Activated T-helper 17 cell treated with anti-CD3 and anti-CD28 coated beads, Interleukin-2, amount 50 U/mL, for 72 hours (primary cell): Measurements from ENCODE around the gene GSS. TPM values are rescaled to one million over a fixed set of nuclear protein-coding genes. Genes with fewer than 3 reads are reported as not detected.

Source experiments
- total RNA-seq, 2 donors: library from RNA; stranded (reverse); gene quantifications; one replicate each; pipeline ENCODE4 v1.2.3, GENCODE V29; 2022

GSS gene
- total RNA-seq, 2 donors from 2014 or later = 54.7 to 57.4 TPM

Other genes with a start within 250 kb of the GSS start
- gene NCOA6, start 130.2 kb downstream of the GSS start, total RNA-seq = 10 to 100 TPM; 20.8 to 25.3 TPM
- 10 to 100 TPM in 1 of 2 donors, 1 to 10 TPM in 1; 7.3 to 21.1 TPM for gene GGT7, start 83.0 kb downstream of the GSS start, total RNA-seq
- 10 to 100 TPM; 31.7 to 42.0 TPM for gene ACSS2, start 79.2 kb downstream of the GSS start, total RNA-seq
- under 1 TPM; 0.24 to 0.29 TPM for gene MYH7B, start 62 bp upstream of the GSS start, total RNA-seq
- gene TRPC4AP, start 137.0 kb upstream of the GSS start, total RNA-seq = 10 to 100 TPM; 34.1 to 54.3 TPM
- 10 to 100 TPM; 19.2 to 22.9 TPM for gene EDEM2, start 191.5 kb upstream of the GSS start, total RNA-seq
- gene PROCR, start 216.3 kb upstream of the GSS start, total RNA-seq = 1 to 10 TPM; 1.8 to 2.5 TPM